Measurements from ENCODE around the gene NUP93. TPM values are rescaled to one million over a fixed set of nuclear protein-coding genes. Genes with fewer than 3 reads are reported as not detected.

Gene NUP93
- total RNA-seq, 1 experiment from 2014 or later = 165 TPM

DNA sequence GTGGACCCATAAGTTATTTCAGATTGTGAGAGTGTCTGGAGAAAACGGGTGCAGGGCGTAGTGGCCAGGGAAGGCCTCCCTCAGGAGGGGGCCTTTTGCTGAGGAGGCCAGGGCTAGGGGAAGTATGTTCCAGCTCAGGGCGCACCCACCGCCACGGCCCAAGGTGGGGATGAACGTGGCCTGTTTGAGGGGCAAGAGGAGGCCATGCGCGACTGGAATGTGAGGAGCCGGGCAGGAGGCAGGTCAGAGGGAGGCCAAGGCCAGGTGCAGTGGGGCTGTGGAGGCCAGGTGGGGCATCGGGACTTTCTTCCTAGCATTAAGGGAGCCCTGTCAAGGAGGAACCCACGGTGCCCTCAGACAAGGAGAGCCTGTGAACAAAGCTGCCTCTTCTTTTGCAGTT, 161.8 kb downstream of the NUP93 start:
- Histone ChIP-seq H4K8ac (replicated peaks; ENCODE audit: insufficient read length, low read depth, low read length) (no peak overlapping the region), H3K23ac (ENCODE audit: insufficient read length, low read depth, low read length) (no peak overlapping the region), H2BK12ac (ENCODE audit: insufficient read length, low read depth, low read length) (no peak overlapping the region), H3K18ac (ENCODE audit: insufficient read length, low read depth, low read length) (no peak overlapping the region), H2BK120ac (ENCODE audit: low read depth, low read length, poor library complexity, severe bottlenecking) (no peak overlapping the region), H3K9ac (ENCODE audit: extremely low read depth, insufficient read length, low read length) (no peak overlapping the region), H3K4me1 (ENCODE audit: insufficient read depth, low read length) (no peaks in the 10 kb centered on the region), H2AFZ (ENCODE audit: low read length) (no peak overlapping the region), H3K4me2 (ENCODE audit: insufficient read depth, insufficient read length, low read length) (no peak overlapping the region), H2BK5ac (ENCODE audit: insufficient read length, low read length) (no peak overlapping the region), H2AK5ac (ENCODE audit: insufficient read length, low read length) (no peak overlapping the region), H3K4ac (ENCODE audit: low read depth, low read length) (no peak overlapping the region), H3K79me2 (ENCODE audit: insufficient read depth, low read length) (0 out of 2 replicates have a peak, but pooled peaks cover 1% of the 10 kb centered on the region), H2BK15ac (ENCODE audit: low read depth, low read length) (no peak overlapping the region), H4K20me1 (ENCODE audit: control insufficient read depth, insufficient read depth, insufficient read length) (no peaks in the 10 kb centered on the region), H3T11ph (ENCODE audit: low read length) (no peak overlapping the region), H4K91ac (ENCODE audit: insufficient read length, low read depth, low read length) (no peak overlapping the region), H3K23me2 (ENCODE audit: insufficient read length, low read depth, low read length, poor library complexity, severe bottlenecking) (no peaks in the 10 kb centered on the region), H2BK20ac (ENCODE audit: low read depth, low read length, poor library complexity, severe bottlenecking) (no peak overlapping the region), H3K79me1 (ENCODE audit: insufficient read depth, low read depth, low read length, poor library complexity, severe bottlenecking) (no peaks in the 10 kb centered on the region), H3K14ac (ENCODE audit: insufficient read depth, low read length) (no peak overlapping the region), H4K5ac (ENCODE audit: insufficient read length, low read depth, low read length) (no peak overlapping the region), H3K56ac (ENCODE audit: insufficient read length, low read depth, low read length) (no peak overlapping the region), H3K9me3 (ENCODE audit: control insufficient read depth, low read depth, low read length) (no peaks in the 10 kb centered on the region), H3K27me3 (ENCODE audit: insufficient read depth, low read length) (no peaks in the 10 kb centered on the region), H3K27ac (ENCODE audit: insufficient read length, low read depth, low read length) (no peak overlapping the region)
- TF ChIP-seq, protein P1, sequence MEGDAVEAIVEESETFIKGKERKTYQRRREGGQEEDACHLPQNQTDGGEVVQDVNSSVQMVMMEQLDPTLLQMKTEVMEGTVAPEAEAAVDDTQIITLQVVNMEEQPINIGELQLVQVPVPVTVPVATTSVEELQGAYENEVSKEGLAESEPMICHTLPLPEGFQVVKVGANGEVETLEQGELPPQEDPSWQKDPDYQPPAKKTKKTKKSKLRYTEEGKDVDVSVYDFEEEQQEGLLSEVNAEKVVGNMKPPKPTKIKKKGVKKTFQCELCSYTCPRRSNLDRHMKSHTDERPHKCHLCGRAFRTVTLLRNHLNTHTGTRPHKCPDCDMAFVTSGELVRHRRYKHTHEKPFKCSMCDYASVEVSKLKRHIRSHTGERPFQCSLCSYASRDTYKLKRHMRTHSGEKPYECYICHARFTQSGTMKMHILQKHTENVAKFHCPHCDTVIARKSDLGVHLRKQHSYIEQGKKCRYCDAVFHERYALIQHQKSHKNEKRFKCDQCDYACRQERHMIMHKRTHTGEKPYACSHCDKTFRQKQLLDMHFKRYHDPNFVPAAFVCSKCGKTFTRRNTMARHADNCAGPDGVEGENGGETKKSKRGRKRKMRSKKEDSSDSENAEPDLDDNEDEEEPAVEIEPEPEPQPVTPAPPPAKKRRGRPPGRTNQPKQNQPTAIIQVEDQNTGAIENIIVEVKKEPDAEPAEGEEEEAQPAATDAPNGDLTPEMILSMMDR (conservative IDR thresholded peaks at IDR 0.05) = no peak
- Mint-ChIP-seq H3K27ac (no peak overlapping the region), H3K27me3 (ENCODE audit: low read depth) (no peaks in the 10 kb centered on the region; the same call in 1 of the 2 replicates), H3K36me3 (ENCODE audit: insufficient read depth in 1 of 3, low read depth in 3 of 3) (0 out of 7 replicates have a peak, but pooled peaks cover 0 to 2% (median 0%) of the 10 kb centered on the region in 3 experiments), H3K9me3 (peaks cover 0 to 2% of the 10 kb centered on the region in 2 experiments; a peak in 2 of 5 replicates), H3K4me3 (no peak overlapping the region), H3K4me1 (no peaks in the 10 kb centered on the region)
- WGBS (ENCODE audit: extremely low coverage, insufficient read length, low lambda C conversion rate) = no CpG with 5 or more reads among the region's 11 CpGs
- no peak for DNase-seq

All from H9 (cell line).